Endothelial cell of umbilical vein (primary cell): ENCODE data around the gene MOB3B. TPM values are rescaled to one million over a fixed set of nuclear protein-coding genes. Genes with fewer than 3 reads are reported as not detected.

ENCODE experiments used
- BruUV-seq: library from RNA; stranded (reverse); fragments of 400-500 nt; replicated peaks from 2 replicates; lab custom pipeline; 2021; lab: Mats Ljungman, UMichigan
- CTCF ChIA-PET: fragments of 300-600, 350-600 bp; sonication (Branson Sonifier 250); formaldehyde crosslinking; loops from one replicate; lab custom pipeline; 2021; ENCODE audit warnings: antibody characterized with exemption, inconsistent platforms; lab: Charles Lee
- POLR2A ChIA-PET: fragments of 300-600, 350-600 bp; sonication (Branson Sonifier 250); formaldehyde crosslinking; loops from one replicate; lab custom pipeline; 2021; ENCODE audit warnings: antibody characterized with exemption, inconsistent platforms; lab: Charles Lee
- DNase-seq: peaks from one replicate; pipeline ENCODE4 v3.0.0-alpha.2; 2011; ENCODE audit warnings: low read depth, low spot score
- FAIRE-seq: peaks from 2 replicates; lab custom pipeline; 2011; peaks lifted over from hg19 to GRCh38; lab: Jason Lieb, UNC
- H2AFZ ChIP-seq: 2 replicates; pipeline ENCODE4 v1.6.0; 2012; ENCODE audit warnings: low read depth, low read length, control low read depth, inconsistent platforms
- H3K27ac ChIP-seq: 2 replicates; pipeline ENCODE4 v1.5.1; 2011; ENCODE audit warnings: low read depth, mild to moderate bottlenecking, control low read depth, low read length, moderate library complexity; ENCODE audit not compliant: insufficient read depth
- H3K27me3 ChIP-seq, 2 experiments: 2 replicates each; pipeline versions ENCODE4 v1.6.0 to v1.6.1; 2011; ENCODE audit warnings: low read length in 2 of 2, mixed read lengths in 1 of 2; ENCODE audit not compliant: control insufficient read depth in 2 of 2, insufficient read depth in 2 of 2
- H3K36me3 ChIP-seq, 2 experiments: 2 replicates in 1 of 2; 3 replicates in 1 of 2; pipeline ENCODE4 v1.5.1; 2011; ENCODE audit warnings: low read length in 2 of 2, mild to moderate bottlenecking in 1 of 2, moderate library complexity in 1 of 2; ENCODE audit not compliant: control insufficient read depth in 2 of 2, insufficient read depth in 2 of 2; ENCODE audit errors: extremely low read depth in 1 of 2
- H3K4me1 ChIP-seq: 3 replicates; pipeline ENCODE4 v1.5.1; 2011; ENCODE audit warnings: mild to moderate bottlenecking, low read length; ENCODE audit not compliant: control insufficient read depth, insufficient read depth; ENCODE audit errors: extremely low read depth
- H3K4me2 ChIP-seq: 2 replicates; pipeline ENCODE4 v1.6.1; 2011; ENCODE audit warnings: low read length, control low read depth, mixed read lengths; ENCODE audit not compliant: insufficient read depth
- H3K4me3 ChIP-seq, 3 experiments: fragments of 200-600 bp in 1 of 3; sonication (generic), shearing (Covaris generic) in 1 of 3; replicated peaks in 1 of 3; 2 replicates each; pipeline ENCODE4 v1.5.1; 2011 to 2016; ENCODE audit warnings: control low read depth in 3 of 3, low read length in 3 of 3, mild to moderate bottlenecking in 2 of 3, inconsistent platforms in 1 of 3, low read depth in 1 of 3, moderate library complexity in 1 of 3; ENCODE audit not compliant: insufficient read depth in 1 of 3
- H3K79me2 ChIP-seq: 2 replicates; pipeline ENCODE4 v1.6.0; 2012; ENCODE audit warnings: low read length, inconsistent platforms; ENCODE audit not compliant: control insufficient read depth, insufficient read depth
- H3K9ac ChIP-seq: replicated peaks from 2 replicates; pipeline ENCODE3; 2011; ENCODE audit warnings: low read length, control low read depth; ENCODE audit not compliant: insufficient read depth; ENCODE audit errors: extremely low read depth
- H3K9me1 ChIP-seq: replicated peaks from 3 replicates; pipeline ENCODE4 v1.6.0; 2011; ENCODE audit warnings: mild to moderate bottlenecking, low read length; ENCODE audit not compliant: control insufficient read depth, insufficient read depth; ENCODE audit errors: extremely low read depth
- H3K9me3 ChIP-seq: replicated peaks from 2 replicates; pipeline ENCODE4 v1.5.1; 2012; ENCODE audit warnings: low read length, inconsistent platforms; ENCODE audit not compliant: control insufficient read depth, insufficient read depth
- H4K20me1 ChIP-seq: replicated peaks from 2 replicates; pipeline ENCODE3; 2011; ENCODE audit warnings: mild to moderate bottlenecking, low read length; ENCODE audit not compliant: control insufficient read depth, insufficient read depth; ENCODE audit errors: extremely low read depth
- EZH2 ChIP-seq: IDR thresholded peaks from 2 replicates; pipeline ENCODE4 v1.6.1; 2012; ENCODE audit warnings: borderline replicate concordance, low read depth, mild to moderate bottlenecking, moderate library complexity, low read length, inconsistent platforms; ENCODE audit not compliant: severe bottlenecking
- FOS ChIP-seq: IDR thresholded peaks from 2 replicates; pipeline ENCODE4 v1.6.1; 2011; ENCODE audit warnings: mild to moderate bottlenecking, low read length, moderate library complexity, borderline replicate concordance; ENCODE audit not compliant: insufficient read depth
- GATA2 ChIP-seq: IDR thresholded peaks from 2 replicates; pipeline ENCODE4 v1.7.0; 2011; ENCODE audit warnings: low read depth, mild to moderate bottlenecking, moderate library complexity, mixed read lengths, low read length; ENCODE audit not compliant: insufficient read length, insufficient read depth
- JUN ChIP-seq: IDR thresholded peaks from 2 replicates; pipeline ENCODE4 v1.6.1; 2011; ENCODE audit warnings: borderline replicate concordance, low read depth; ENCODE audit not compliant: insufficient read length, insufficient read depth
- MYC ChIP-seq: IDR thresholded peaks from one replicate; pipeline ENCODE4 v1.6.1; 2011; ENCODE audit warnings: mild to moderate bottlenecking, low read depth, low read length
- POLR2A ChIP-seq: IDR thresholded peaks from 2 replicates; pipeline ENCODE4 v1.6.1; 2012; ENCODE audit warnings: low read depth, mild to moderate bottlenecking, control low read depth, low read length
- POLR2AphosphoS5 ChIP-seq: IDR thresholded peaks from 2 replicates; pipeline ENCODE4 v1.6.1; 2012; ENCODE audit warnings: low read depth, mild to moderate bottlenecking, control low read depth, low read length, moderate library complexity; ENCODE audit not compliant: insufficient read depth
- dilution Hi-C: fragments of 300-500 bp; cut with MboI; formaldehyde crosslinking; loops from one replicate; pipeline ENCODE4 v1.15.0; 2019; ENCODE audit warnings: low sequenced_read_pairs; ENCODE audit not compliant: extremely low pct_ligation_motif_present
- intact Hi-C: fragments of 100-400 bp; cut with micrococcal nuclease; formaldehyde crosslinking; loops from one replicate; pipeline ENCODE4 v1.10.0; 2022
- polyA plus RNA-seq, 4 experiments: library from polyadenylated mRNA; depleted of rRNA in 3 of 4; stranded (reverse) in 3 of 4; unstranded in 1 of 4; fragments of >200 nt; gene quantifications; 2 replicates each; pipeline versions ENCODE4 v1.2.1 to v1.2.3, GENCODE V29; 2011 to 2012; ENCODE audit warnings: missing spikeins in 1 of 4
- total RNA-seq: library from RNA; stranded (reverse); gene quantifications from 2 replicates; pipeline ENCODE4 v1.2.3, GENCODE V29; 2021
- TF ChIP-seq, protein P1 (sequence below): IDR thresholded peaks from 2 replicates; pipeline ENCODE4 v1.6.1; 2011; ENCODE audit not compliant: insufficient read depth, insufficient read length
- TF ChIP-seq, protein P2 (sequence below), 2 donors: IDR thresholded peaks; 1 replicate in 1 of 2; 2 replicates in 1 of 2; pipeline ENCODE4 v1.5.1; 2011; ENCODE audit warnings: low read length in 2 of 2, mild to moderate bottlenecking in 2 of 2, moderate library complexity in 2 of 2, control low read depth in 1 of 2, inconsistent platforms in 1 of 2, low read depth in 1 of 2; ENCODE audit not compliant: insufficient read depth in 1 of 2; ENCODE audit errors: extremely low read depth in 1 of 2

The MOB3B gene
- total and polyA plus RNA-seq, 2 donors (not counting 3 experiments of a cell fraction or from before 2014, with no cell fraction given), result 0.03 TPM; not detected in 1

GRCh38 chr9:27382975-27383374, 146.6 kb downstream of the MOB3B start:
- H3K27ac ChIP-seq, result no peak overlapping the region
- no peaks in the 10 kb centered on the region for H3K9me3 ChIP-seq
- POLR2A ChIA-PET, result no interaction called here
- no peaks in the 10 kb centered on the region for H3K79me2 ChIP-seq
- intact Hi-C loops (no loop called here), dilution Hi-C loops (no loop called here)
- H2AFZ ChIP-seq, result no peak overlapping the region
- no peaks in the 10 kb centered on the region for H3K4me1 ChIP-seq
- H3K36me3 ChIP-seq, result no peaks in the 10 kb centered on the region
- TF ChIP-seq FOS, result no peak
- TF ChIP-seq JUN, result no peak
- no peak for TF ChIP-seq EZH2
- no peak for TF ChIP-seq GATA2
- TF ChIP-seq MYC, result no peak
- no peak for TF ChIP-seq POLR2A
- TF ChIP-seq POLR2AphosphoS5, result no peak
- TF ChIP-seq, protein P1, sequence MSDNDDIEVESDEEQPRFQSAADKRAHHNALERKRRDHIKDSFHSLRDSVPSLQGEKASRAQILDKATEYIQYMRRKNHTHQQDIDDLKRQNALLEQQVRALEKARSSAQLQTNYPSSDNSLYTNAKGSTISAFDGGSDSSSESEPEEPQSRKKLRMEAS, result no peak
- TF ChIP-seq, protein P2, sequence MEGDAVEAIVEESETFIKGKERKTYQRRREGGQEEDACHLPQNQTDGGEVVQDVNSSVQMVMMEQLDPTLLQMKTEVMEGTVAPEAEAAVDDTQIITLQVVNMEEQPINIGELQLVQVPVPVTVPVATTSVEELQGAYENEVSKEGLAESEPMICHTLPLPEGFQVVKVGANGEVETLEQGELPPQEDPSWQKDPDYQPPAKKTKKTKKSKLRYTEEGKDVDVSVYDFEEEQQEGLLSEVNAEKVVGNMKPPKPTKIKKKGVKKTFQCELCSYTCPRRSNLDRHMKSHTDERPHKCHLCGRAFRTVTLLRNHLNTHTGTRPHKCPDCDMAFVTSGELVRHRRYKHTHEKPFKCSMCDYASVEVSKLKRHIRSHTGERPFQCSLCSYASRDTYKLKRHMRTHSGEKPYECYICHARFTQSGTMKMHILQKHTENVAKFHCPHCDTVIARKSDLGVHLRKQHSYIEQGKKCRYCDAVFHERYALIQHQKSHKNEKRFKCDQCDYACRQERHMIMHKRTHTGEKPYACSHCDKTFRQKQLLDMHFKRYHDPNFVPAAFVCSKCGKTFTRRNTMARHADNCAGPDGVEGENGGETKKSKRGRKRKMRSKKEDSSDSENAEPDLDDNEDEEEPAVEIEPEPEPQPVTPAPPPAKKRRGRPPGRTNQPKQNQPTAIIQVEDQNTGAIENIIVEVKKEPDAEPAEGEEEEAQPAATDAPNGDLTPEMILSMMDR (IDR thresholded peaks at IDR 0.05; ENCODE audit: extremely low read depth in 1 of 2, insufficient read depth in 1 of 2, low read depth in 1 of 2, low read length in 2 of 2), result no peak
- FAIRE-seq (no peak), DNase-seq (no peak)
- H3K9ac ChIP-seq, result no peak overlapping the region
- CTCF ChIA-PET, result no interaction called here
- H3K4me3 ChIP-seq, result no peak overlapping the region
- no peaks in the 10 kb centered on the region for H3K9me1 ChIP-seq
- no TSS peak for BruUV-seq
- H3K4me2 ChIP-seq, result no peak overlapping the region
- peaks cover 6 to 18% of the 10 kb centered on the region in 2 experiments for H3K27me3 ChIP-seq
- no peaks in the 10 kb centered on the region for H4K20me1 ChIP-seq
